K562 (cell line): Measurements from ENCODE around the gene CLCN1. TPM values are rescaled to one million over a fixed set of nuclear protein-coding genes. Genes with fewer than 3 reads are reported as not detected.

ENCODE experiments used
- ATAC-seq: fragments of 200-7000 bp; cut with Tn5 transposase; 3 replicates; pipeline ENCODE4 v1.9.1; 2020; ENCODE audit warnings: moderate library complexity
- BruUV-seq: library from RNA; stranded (reverse); fragments of 400-500 nt; replicated peaks from 2 replicates; lab custom pipeline; 2021; lab: Mats Ljungman, UMichigan
- CTCF ChIA-PET: fragments of 300-600 bp; formaldehyde crosslinking; extraction: SDS; loops from one replicate; lab custom pipeline; 2021; ENCODE audit warnings: low intra/inter-chr PET ratio; lab: Yijun Ruan, JAX
- POLR2A ChIA-PET: fragments of 300-600, 350-650 bp; sonication (Branson Sonifier 250); formaldehyde crosslinking; extraction: SDS; loops from one replicate; lab custom pipeline; 2021; ENCODE audit warnings: antibody characterized with exemption, inconsistent platforms; lab: Yijun Ruan, JAX
- DNase-seq, 4 experiments: peaks; one replicate each; pipeline versions ENCODE4 v3.0.0 to v3.0.0-alpha.2; 2011 to 2018; ENCODE audit warnings: low spot score in 3 of 4, mixed read lengths in 3 of 4; ENCODE audit errors: extremely low read depth in 1 of 4
- FAIRE-seq: peaks from 2 replicates; lab custom pipeline; 2011; peaks lifted over from hg19 to GRCh38; lab: Jason Lieb, UNC
- H2AFZ ChIP-seq: 2 replicates; pipeline ENCODE4 v1.6.0; 2011; ENCODE audit warnings: low read depth, low read length, control low read depth, inconsistent platforms
- H3K27ac ChIP-seq: fragments of 200-600 bp; 3 replicates; pipeline ENCODE4 v1.8.0; 2011; ENCODE audit warnings: low read depth, mild to moderate bottlenecking, control low read depth, inconsistent platforms, low read length, moderate library complexity, mixed read lengths; ENCODE audit errors: extremely low read depth
- H3K27me3 ChIP-seq, 2 experiments: fragments of 300-600 bp in 1 of 2; 2 replicates in 1 of 2; 3 replicates in 1 of 2; pipeline versions ENCODE4 v1.6.0 to v1.8.0; 2011; ENCODE audit warnings: inconsistent platforms in 2 of 2, low read length in 2 of 2, mild to moderate bottlenecking in 1 of 2, mixed read lengths in 1 of 2, moderate library complexity in 1 of 2; ENCODE audit not compliant: control insufficient read depth in 2 of 2, insufficient read depth in 2 of 2
- H3K36me3 ChIP-seq: fragments of 300-600 bp; 3 replicates; pipeline ENCODE4 v1.8.0; 2011; ENCODE audit warnings: mild to moderate bottlenecking, low read length, inconsistent platforms; ENCODE audit not compliant: control insufficient read depth, insufficient read depth
- H3K4me1 ChIP-seq, 2 experiments: fragments of 200-600 bp in 1 of 2; replicated peaks in 1 of 2; 2 replicates in 1 of 2; 3 replicates in 1 of 2; pipeline versions ENCODE4 v1.5.1 to v1.8.0; 2011; ENCODE audit warnings: inconsistent platforms in 2 of 2, low read length in 2 of 2, mild to moderate bottlenecking in 1 of 2, mixed read lengths in 1 of 2, moderate library complexity in 1 of 2; ENCODE audit not compliant: control insufficient read depth in 2 of 2, insufficient read depth in 2 of 2
- H3K4me2 ChIP-seq: 2 replicates; pipeline ENCODE4 v1.6.1; 2011; ENCODE audit warnings: low read length, control low read depth, inconsistent platforms, mixed read lengths; ENCODE audit not compliant: insufficient read depth
- H3K4me3 ChIP-seq: fragments of 200-600 bp; sonication (generic), shearing (Covaris generic); 2 replicates; pipeline ENCODE4 v1.5.1; 2016; ENCODE audit warnings: control low read depth, inconsistent platforms
- H3K79me2 ChIP-seq: fragments of 200-600 bp; 3 replicates; pipeline ENCODE4 v1.8.0; 2011; ENCODE audit warnings: low read length, inconsistent platforms; ENCODE audit not compliant: control insufficient read depth, insufficient read depth
- H3K9ac ChIP-seq, 2 experiments: 2 replicates each; pipeline versions ENCODE4 v1.6.0 to v1.6.1; 2011; ENCODE audit warnings: low read depth in 2 of 2, low read length in 2 of 2, control low read depth in 1 of 2, inconsistent platforms in 1 of 2, mild to moderate bottlenecking in 1 of 2, mixed read lengths in 1 of 2; ENCODE audit not compliant: insufficient read depth in 1 of 2
- H3K9me1 ChIP-seq: one replicate; pipeline ENCODE4 v1.6.0; 2011; ENCODE audit warnings: inconsistent platforms, mild to moderate bottlenecking, low read length, moderate library complexity; ENCODE audit not compliant: control insufficient read depth, insufficient read depth
- H3K9me3 ChIP-seq: replicated peaks from 2 replicates; pipeline ENCODE4 v1.5.1; 2011; ENCODE audit warnings: low read depth, low read length, inconsistent platforms; ENCODE audit not compliant: control insufficient read depth, insufficient read depth
- H4K20me1 ChIP-seq: replicated peaks from 2 replicates; pipeline ENCODE4 v1.6.1; 2011; ENCODE audit warnings: low read length, inconsistent platforms, mixed read lengths; ENCODE audit not compliant: control insufficient read depth, insufficient read depth
- CEBPB ChIP-seq: fragments of 450-650 bp; IDR thresholded peaks from 2 replicates; pipeline ENCODE4 v1.6.1; 2016; ENCODE audit warnings: missing genetic modification characterization, missing compliant biosample characterization
- CEBPG ChIP-seq, 3 experiments: fragments of 200-800 bp in 1 of 3; sonication (Bioruptor generic) in 1 of 3; sonication (generic) in 1 of 3; formaldehyde crosslinking in 1 of 3; IDR thresholded peaks in 2 of 3; conservative IDR thresholded peaks in 1 of 3; 2 replicates each; pipeline versions ENCODE4 v1.6.1 to v1.8.0; 2016 to 2022; ENCODE audit warnings: missing compliant biosample characterization in 2 of 3, missing genetic modification characterization in 2 of 3, mild to moderate bottlenecking in 1 of 3, missing genetic modification reagents in 1 of 3
- HIVEP1 ChIP-seq: fragments of 250-450 bp; sonication (Bioruptor Pico); IDR thresholded peaks from 2 replicates; pipeline ENCODE4 v1.4.0; 2020; ENCODE audit warnings: mild to moderate bottlenecking
- RREB1 ChIP-seq: fragments of 250-450 bp; sonication (Bioruptor Pico); IDR thresholded peaks from 2 replicates; pipeline ENCODE4 v1.4.0; 2020
- WGBS: fragments of 100-300 bp; shearing (Covaris generic); methylation state at CpG from one replicate; pipeline ENCODE4 v1.1.6; 2016; ENCODE audit warnings: low coverage, mixed read lengths; ENCODE audit not compliant: insufficient coverage; ENCODE audit errors: missing lambda C conversion rate; 5-methylcytosine and 5-hydroxymethylcytosine counted together
- in situ Hi-C: fragments of 300-500 bp; cut with MboI; formaldehyde crosslinking; loops from 4 replicates; pipeline ENCODE4 v1.15.0; 2018; ENCODE audit warnings: inconsistent platforms, mixed read lengths
- intact Hi-C: fragments of 100-400 bp; cut with micrococcal nuclease; formaldehyde crosslinking; loops from 2 replicates; pipeline ENCODE4 v1.14.2; 2022
- polyA plus RNA-seq, 8 experiments: library from polyadenylated mRNA; depleted of rRNA in 4 of 8; stranded (reverse) in 5 of 8; unstranded in 3 of 8; fragments of >200 nt; fragmentation: Nextera tagmentation in 2 of 8; fragmentation: Illumina TruSeq in 1 of 8; extraction: Ambion mirVana in 2 of 8; extraction: Trizol in 1 of 8; gene quantifications; 2 replicates each; pipeline versions ENCODE4 v1.2.1 to v1.2.3, GENCODE V29; 2011 to 2014; ENCODE audit warnings: inconsistent platforms in 1 of 8, missing spikeins in 1 of 8
- total RNA-seq, 7 experiments: library from RNA; depleted of rRNA in 6 of 7; stranded (reverse); fragments of >200 nt in 6 of 7; fragmentation: Illumina TruSeq in 2 of 7; extraction: Trizol in 2 of 7; gene quantifications; 2 replicates each; pipeline versions ENCODE4 v1.2.1 to v1.2.3, GENCODE V29; 2011 to 2021; ENCODE audit warnings: low replicate concordance in 1 of 7

Gene CLCN1
- total and polyA plus RNA-seq, 9 of the 15 experiments (the other 6 are each of a cell fraction or from before 2014, with no cell fraction given), result 0.01 to 0.11 (median 0.04) TPM; not detected in 4

GRCh38 chr7:143318661-143319060 is 2.8 kb downstream of the CLCN1 start:
- Histone ChIP-seq H3K36me3 (no peaks in the 10 kb centered on the region), H2AFZ (no peak overlapping the region), H3K9me1 (no peaks in the 10 kb centered on the region), H3K27ac (no peak overlapping the region), H3K79me2 (no peaks in the 10 kb centered on the region), H3K4me2 (no peak overlapping the region), H4K20me1 (no peaks in the 10 kb centered on the region), H3K4me1 (peaks cover 0 to 3% of the 10 kb centered on the region in 2 experiments; a peak in 1 of 5 replicates), H3K9ac (0 out of 4 replicates have a peak overlapping the region, but pooled peaks of 1 of the 2 experiments have one; percentile 4), H3K4me3 (no peak overlapping the region), H3K27me3 (peaks cover 43 to 72% of the 10 kb centered on the region in 2 experiments; a peak in 4 of 5 replicates), H3K9me3 (no peaks in the 10 kb centered on the region)
- 2% methylated on average over 5 of the region's 5 CpGs for WGBS
- DNase-seq (no peak), FAIRE-seq (no peak), ATAC-seq (peak; percentile 18)
- peak; percentile 81 for TF ChIP-seq CEBPB
- no peak for TF ChIP-seq CEBPG (CRISPR knock-in tag; IDR thresholded peaks at IDR 0.05)
- peak; percentile 27 to 33; a peak in 2 of 4 replicates for TF ChIP-seq CEBPG (tag; conservative IDR thresholded peaks at IDR 0.05 in 1 of 2, IDR thresholded peaks at IDR 0.05 in 1 of 2)
- no peak for TF ChIP-seq HIVEP1 (CRISPR knock-in tag)
- no peak for TF ChIP-seq RREB1
- intact Hi-C loops (no loop called here), in situ Hi-C loops (no loop called here)
- CTCF ChIA-PET, result no interaction called here
- BruUV-seq, result no TSS peak
- POLR2A ChIA-PET, result interaction anchor here (0.8 to 1.0 kb wide), 3 partner anchors 9 to 18 kb away, joined by 4 to 7 read pairs (median 4); no protein-coding TSS in a partner anchor
